Cardiac fibroblast (primary cell): ENCODE measurements around the gene HIVEP3.
A peak's percentile ranks its signal among the peaks of the same experiment; 100 is the strongest.

Source experiments
- DNase-seq, 2 donors: peaks; one replicate each; pipeline versions ENCODE4 v3.0.0 to v3.0.0-alpha.2; 2010; ENCODE audit warnings: low read depth in 2 of 2
- H3K4me3 ChIP-seq, 2 donors: replicated peaks in 1 of 2; 1 replicate in 1 of 2; 2 replicates in 1 of 2; pipeline ENCODE4 v1.5.1; 2011; ENCODE audit warnings: low read depth in 2 of 2, low read length in 2 of 2, mild to moderate bottlenecking in 2 of 2, moderate library complexity in 1 of 2
- TF ChIP-seq, protein P1 (sequence below): IDR thresholded peaks from one replicate; pipeline ENCODE4 v1.5.1; 2011; ENCODE audit warnings: low read depth, mild to moderate bottlenecking, low read length, inconsistent platforms

HIVEP3 gene

DNA sequence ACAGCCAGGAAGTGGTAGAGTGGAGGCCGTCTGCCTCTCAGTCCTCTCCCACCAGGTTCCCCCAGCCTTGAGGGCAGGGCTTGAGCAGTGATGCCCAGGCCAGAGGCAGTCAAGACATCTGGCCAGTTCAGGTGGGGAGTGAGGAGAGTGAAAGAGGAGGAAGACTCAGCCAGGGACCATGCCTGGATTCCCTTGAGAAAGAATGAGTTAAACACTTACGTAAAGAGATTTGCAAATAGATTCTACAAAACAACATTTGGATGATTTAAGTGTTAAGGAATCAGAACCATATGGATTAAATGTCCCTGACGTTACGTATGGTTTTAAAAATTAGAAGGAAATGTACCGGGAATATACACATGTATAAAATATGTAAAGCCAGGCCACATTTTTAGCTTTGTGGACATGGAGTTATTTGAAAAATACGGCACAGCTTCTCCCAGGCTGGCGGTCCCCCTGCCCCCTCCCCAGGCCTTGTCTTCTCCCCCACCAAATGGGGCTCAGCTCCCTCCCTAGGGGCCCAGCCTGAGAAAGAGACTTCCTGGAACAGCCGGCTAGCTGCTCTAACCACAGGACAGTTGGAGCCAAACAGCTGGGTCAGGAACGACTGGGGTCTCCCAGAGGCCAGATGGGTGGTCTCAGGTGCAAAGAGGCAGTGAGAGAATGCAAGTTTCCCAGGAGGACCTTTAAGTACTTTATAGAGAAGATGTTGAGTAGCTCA is 245.9 kb downstream of the HIVEP3 start:
- TF ChIP-seq, protein P1, sequence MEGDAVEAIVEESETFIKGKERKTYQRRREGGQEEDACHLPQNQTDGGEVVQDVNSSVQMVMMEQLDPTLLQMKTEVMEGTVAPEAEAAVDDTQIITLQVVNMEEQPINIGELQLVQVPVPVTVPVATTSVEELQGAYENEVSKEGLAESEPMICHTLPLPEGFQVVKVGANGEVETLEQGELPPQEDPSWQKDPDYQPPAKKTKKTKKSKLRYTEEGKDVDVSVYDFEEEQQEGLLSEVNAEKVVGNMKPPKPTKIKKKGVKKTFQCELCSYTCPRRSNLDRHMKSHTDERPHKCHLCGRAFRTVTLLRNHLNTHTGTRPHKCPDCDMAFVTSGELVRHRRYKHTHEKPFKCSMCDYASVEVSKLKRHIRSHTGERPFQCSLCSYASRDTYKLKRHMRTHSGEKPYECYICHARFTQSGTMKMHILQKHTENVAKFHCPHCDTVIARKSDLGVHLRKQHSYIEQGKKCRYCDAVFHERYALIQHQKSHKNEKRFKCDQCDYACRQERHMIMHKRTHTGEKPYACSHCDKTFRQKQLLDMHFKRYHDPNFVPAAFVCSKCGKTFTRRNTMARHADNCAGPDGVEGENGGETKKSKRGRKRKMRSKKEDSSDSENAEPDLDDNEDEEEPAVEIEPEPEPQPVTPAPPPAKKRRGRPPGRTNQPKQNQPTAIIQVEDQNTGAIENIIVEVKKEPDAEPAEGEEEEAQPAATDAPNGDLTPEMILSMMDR, result no peak
- DNase-seq, result peak; percentile 24 to 88

DNA sequence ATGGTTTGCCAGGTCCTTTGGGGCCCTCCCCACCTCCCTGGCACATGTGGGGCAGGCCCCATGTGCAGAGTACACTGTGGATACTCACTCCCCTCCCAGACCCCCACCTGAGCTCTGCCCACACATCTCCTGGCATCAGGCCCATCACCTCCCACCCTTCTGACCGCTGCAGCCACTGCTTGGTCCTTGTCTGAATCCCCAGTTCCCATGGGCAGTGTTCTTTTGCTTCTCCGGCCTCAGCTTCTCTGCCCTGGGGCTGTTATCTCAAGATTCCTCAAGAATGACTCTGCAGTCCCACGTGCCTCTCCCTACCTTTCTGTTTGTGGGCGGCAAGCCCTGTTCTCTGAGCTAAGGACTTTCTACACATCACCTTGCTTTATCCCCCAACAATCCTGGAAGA is 246.5 kb downstream of the HIVEP3 start:
- no peak overlapping the region for H3K4me3 ChIP-seq
- DNase-seq, result peak; percentile 62 to 72
- TF ChIP-seq, protein P1, result no peak

More for the DNA sequence above, 245.9 kb downstream of the HIVEP3 start:
- no peak overlapping the region for H3K4me3 ChIP-seq

DNA sequence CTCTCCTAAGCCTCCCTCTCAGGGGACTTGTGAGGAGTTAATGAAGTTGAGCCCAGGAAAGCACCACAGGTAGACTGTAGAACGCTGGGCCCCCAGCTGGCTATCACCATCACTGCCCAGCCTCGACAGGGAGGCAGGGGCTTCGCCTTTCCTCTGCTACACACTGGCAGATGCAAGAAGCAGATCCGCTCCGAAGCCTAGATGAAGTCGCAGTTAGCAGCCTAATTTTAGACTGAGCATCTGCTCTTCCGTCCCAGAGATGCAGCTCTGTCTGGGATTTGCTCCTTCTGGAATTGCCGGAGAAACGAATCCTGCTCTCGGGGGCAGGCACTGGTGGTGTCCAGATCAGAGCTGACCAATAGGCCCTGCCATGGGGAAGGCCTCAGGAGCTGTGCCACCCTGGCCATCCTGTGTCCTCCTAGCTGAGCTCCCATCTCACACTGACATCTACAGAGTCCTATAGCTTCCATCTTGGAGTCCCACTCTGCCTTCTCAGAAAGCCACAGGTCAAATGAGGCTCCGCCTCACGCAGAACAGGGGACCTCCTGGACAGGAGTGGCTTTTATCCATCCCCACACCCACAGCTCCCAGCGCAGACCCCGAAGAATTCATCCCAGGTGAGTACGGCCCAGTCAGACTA is 247.5 kb downstream of the HIVEP3 start:
- TF ChIP-seq, protein P1, result no peak
- H3K4me3 ChIP-seq, result no peak overlapping the region
- no peak for DNase-seq

DNA sequence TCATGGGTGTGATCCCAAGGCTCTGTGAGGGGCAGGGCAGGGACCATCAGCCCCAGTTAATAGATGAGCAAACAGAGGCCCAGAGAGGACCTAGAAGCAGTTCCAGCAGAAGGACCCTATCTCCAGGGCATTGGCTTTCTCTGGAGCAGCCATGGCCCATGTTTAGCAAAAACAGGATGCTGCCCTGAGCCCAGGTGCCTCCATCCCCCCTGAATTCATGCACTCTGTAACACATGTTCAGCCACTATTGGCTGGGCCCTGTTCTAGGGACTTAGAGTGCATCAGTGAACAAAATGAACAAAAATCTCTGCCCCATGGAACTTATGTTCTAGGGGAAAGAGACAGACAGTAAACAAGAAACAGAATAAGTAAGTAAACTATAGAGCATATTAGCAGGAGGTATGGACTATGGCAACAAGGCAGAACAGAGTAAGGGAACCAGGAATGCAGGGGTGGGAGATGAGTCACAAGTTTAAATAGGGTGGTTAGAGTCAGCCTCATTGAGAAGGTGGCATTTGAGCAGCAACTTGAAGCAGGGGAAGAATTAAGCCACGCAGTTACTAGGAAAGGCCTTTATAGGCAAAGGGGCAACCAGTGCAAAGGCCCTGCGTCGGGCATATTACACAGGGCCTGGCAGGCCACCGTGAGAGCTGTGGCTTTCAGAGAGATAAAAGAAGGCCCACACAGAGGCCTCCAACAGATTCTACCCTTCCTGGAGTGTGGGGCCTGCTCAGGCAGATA is 248.3 kb downstream of the HIVEP3 start:
- no peak overlapping the region for H3K4me3 ChIP-seq
- TF ChIP-seq, protein P1, result no peak
- DNase-seq, result peak; percentile 36 to 72

DNA sequence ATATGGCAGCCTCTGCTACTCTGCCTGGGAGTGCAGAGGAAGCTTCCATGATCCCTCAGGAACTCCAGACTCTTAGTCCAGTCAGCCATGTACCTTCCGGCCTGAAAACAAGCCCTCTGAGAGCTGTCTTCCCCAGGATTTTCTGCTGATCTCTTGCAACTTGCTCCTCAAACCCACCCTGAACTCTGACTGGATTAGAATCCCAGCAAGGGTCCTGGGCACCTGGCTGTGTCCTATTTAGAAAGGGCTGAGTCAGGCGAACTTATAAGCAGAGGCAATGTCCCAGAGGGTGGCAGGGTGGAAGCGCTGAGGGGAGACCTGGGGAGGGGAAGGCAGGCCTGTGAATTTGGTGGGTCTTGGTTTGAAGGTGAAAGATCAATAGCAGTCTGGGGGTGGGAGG is 249.8 kb downstream of the HIVEP3 start:
- DNase-seq, result no peak
- TF ChIP-seq, protein P1, result no peak
- H3K4me3 ChIP-seq, result no peak overlapping the region

DNA sequence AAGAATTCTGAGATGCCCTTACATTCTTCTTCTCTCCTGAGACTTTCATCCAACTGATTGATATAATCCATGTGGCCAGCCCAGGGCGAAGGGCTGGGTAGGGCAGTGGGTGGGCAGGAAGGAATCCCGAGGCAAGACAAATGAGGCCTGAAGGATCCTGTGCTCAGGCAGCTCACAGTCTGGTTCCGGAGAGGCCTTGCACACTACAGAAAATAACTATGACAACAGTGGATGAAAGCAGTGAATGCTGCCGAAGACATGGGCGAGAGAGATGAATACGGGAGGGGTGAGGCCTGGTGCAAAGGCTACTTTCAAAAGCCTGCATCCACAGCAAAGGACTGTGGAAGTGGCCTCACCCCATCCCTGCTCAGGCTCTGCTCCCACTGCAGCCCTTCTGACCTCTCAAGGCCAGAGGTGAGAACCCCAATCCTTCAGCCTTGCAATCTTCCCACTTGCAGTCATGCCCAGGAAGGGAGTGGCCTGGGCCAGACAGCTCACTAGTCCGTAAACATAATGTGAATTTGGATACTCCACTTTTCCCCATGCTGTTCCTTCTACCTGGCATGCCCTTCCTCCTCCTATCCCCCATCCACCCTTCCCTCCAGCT is 250.6 kb downstream of the HIVEP3 start:
- no peak for DNase-seq
- no peak overlapping the region for H3K4me3 ChIP-seq
- TF ChIP-seq, protein P1, result no peak
